AG08396 (cell line): ENCODE measurements around the gene UCKL1.
"Not testable (repeated sequence)": the region's sequence is repeated elsewhere in the genome, so short reads cannot be mapped to it uniquely, and the experiment has no call there.

Experiments used
- DNase-seq: peaks from one replicate; pipeline ENCODE4 v3.0.0; 2012; ENCODE audit warnings: low spot score, mixed read lengths

Gene UCKL1

DNA sequence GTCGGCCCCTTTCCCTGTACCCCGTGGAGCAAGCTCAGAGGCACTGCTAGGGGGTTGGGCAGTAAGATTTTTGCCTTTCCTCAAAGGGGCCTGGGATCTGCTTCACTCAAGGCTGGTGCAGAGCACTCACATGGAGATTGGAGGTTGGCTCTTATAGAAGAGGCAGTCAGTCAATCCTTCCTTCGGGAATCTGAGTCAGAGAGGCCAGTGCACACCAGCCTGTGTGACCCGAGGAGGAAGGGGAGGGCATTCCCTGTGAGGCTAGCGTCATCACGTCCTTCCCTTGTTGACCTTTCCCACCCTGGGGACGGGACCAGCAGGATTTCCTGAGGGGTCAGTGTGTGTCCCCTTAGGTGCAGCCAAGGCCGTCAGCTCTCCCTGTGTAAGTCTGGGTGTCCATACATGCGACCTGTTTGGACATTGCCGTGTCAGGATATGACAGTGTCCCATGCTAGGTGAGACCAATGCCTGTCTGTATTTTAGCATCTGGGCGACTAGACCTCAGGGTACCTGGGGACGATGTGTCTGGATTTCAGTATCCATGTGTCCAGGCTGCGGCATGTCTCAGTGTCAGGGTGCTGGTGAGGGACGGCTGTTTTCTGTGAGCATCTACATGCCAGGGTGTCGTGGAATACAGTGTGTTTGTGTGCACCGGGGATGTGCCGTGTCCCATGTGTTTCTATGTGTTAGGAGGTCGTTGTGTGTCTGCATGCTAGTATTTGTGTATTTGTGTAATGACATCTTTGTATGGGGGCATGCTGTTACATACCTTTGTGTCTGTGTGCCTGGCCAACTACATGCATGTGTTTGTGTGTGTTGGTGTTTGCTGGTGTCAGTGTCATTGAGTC lies 16.3 kb upstream of the UCKL1 start:
- DNase-seq = no peak

DNA sequence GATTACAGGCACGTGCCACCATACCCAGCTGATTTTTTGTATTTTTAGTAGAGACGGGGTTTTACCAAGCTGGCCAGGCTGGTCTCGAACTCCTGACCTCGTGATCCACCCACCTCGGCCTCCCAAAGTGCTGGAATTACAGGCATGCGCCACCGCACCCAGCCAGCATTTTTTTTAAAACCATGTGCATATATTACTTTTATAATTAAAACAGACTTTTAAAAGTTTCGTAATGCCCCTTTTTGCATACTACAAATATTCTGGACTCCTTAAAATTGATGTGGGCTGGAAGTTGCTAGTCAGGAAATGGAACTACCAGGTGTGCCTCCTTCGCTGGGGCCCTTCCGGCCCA lies 15.7 kb upstream of the UCKL1 start:
- DNase-seq = not testable (repeated sequence)

DNA sequence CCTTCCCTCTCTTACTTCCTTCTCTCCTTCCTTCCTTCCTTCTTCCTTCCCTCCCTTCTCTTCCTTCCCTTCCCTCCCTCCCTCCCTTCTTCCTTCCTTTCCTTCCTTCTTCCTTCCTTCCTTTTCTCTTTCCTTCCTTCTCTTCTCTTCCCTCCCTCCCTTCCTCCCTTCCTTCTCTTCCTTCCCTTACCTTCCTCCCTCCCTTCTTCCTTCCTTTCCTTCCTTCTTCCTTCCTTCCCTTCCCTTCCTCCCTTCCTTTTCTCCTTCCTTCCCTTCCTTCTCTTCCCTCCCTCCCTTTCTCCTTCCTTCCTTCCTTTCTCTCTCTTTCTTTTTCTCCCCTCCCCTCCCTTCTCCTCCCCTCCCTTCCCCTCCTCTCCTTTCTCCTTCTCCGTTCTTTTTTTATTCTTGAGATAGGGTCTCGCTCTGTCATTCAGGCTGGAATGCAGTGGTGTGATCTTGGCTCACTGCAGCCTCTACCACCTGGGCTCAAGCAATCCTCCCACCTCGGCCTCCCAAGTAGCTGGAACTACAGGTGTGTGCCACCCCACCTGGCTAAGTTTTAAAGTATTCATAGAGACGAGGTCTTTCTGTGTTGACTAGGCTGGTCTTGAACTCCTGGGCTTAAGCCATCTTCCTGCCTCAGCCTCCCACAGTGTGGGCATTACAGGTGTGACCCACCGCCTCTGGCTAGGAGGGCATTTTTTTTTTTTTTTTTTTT lies 14.7 kb upstream of the UCKL1 start:
- DNase-seq = no peak

DNA sequence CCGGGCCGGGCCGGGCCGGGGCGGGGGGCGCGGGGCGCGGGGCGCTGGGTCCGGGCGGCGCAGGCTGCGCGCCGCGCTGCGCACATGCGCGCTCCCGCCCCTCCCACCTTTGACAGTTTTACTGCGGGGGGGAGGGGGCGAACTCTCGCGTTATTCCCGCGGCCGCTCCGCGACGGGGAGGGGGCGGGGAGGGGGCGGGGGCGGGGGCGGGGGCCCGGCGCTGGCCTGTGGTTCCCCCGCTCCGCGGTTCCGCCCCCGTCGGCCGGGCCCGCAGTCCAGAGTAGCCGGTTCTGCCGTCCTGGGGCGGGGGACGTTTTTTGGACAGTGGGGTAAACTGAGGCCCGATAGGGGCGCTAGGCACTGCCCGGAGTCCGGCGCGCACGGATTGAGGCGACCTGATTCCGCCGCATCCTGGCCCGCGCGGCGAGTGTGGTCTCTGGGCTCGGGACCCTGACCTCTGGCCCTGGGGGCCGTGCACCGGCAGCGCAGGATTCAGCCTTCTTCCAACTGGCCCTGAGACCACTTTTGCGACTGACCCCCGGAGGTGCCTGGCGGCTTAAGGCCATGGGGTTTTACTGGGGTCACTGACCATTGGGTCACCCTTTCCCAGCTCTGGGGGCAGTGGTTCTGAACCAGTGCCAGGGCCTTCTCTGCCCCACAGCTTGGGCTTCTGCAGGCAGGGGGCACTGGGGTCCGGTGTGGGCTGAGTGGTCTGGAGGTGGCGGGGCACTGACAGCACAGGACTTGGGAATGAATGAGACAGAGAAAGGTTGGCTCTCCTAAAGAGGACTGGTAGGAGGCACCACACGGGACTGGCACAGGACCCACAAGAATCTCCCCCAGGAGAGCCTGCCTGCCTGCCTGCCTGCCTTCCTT lies 13.9 kb upstream of the UCKL1 start, which contains the start of gene ZNF512B:
TSS of gene ZNF512B (minus strand) at position 93 of the 876 bp plus-strand sequence. CDS start 1,980 bp downstream, outside the sequence.
- peak; percentile 94 for DNase-seq

DNA sequence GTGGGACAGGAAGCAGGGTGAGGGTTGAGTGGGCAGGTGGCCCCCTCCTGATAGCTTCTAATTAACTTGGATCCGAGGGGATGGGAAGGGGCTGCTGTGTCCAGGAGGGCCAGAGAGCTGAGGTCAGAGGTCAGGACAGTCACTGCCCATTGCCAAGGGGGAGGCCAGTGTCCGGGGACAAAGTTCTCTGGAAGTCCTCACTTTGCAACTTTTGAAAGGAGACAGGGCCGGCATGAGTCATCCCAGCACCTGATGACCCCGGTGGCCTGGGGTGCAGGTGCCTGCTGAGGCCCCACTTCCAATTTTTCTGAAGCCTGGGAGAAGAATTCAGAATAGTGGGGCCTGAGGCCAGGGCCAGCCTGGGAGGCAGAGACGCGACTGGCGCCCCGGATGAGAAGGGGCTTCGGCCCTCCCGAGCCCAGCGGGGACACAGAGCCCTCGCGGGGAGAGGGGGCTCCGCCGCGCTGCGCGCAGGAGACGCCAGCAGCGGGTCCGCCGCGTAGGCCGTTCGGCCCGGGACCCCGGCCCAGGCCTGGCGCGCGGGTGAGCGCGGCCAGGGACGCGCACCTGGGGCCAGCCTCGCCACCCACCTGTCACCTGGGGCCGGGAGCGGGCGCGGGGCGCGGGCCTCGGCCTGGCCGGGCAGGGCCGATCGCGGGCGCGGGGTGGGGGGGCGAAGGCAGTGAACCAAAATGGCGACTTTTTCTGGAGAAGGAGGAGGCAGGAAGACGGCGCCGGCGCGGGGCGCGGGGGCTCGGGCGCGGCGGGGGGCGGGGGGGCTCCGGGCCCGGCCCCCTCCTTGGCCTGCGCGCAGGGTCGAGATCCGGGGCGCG lies 12.9 kb upstream of the UCKL1 start:
- DNase-seq = no peak

DNA sequence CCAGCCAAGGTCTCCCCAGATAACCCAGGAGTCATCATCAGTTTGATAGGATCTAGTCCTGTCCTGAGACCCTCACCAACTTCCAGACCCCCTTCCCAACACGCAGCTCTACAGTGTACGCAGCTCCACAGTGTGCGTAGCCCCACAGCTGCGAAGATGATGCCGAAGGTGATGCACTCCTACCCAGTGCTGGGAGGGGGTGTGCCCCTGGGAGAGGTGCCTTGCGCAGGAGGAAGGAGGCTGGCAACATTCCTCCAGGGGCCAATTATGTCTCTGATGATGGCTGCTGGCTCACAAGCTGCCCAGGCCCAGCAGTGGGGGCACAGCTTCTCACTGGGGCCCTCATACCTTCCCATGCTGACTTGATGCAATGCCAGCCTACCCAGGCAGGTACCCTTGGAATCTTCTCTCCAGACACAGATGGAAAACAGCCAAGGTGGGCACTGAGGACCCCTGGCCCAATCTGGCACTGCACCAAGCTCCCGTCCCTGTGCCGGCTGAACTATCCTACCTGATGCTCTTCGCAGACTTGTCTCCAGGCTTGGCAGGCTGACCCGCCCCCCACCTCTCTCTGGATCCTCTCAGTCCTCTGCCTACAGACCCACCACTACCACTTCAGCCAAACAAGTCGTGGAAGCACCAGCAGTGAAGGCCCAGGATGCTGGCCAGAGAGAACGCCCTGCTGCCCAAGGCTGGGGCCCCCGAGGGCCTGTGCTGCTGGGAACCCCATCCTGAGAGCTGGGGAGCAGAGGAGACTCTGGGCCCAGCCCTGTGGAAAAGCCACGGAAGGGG lies 12.1 kb upstream of the UCKL1 start:
- DNase-seq = no peak

DNA sequence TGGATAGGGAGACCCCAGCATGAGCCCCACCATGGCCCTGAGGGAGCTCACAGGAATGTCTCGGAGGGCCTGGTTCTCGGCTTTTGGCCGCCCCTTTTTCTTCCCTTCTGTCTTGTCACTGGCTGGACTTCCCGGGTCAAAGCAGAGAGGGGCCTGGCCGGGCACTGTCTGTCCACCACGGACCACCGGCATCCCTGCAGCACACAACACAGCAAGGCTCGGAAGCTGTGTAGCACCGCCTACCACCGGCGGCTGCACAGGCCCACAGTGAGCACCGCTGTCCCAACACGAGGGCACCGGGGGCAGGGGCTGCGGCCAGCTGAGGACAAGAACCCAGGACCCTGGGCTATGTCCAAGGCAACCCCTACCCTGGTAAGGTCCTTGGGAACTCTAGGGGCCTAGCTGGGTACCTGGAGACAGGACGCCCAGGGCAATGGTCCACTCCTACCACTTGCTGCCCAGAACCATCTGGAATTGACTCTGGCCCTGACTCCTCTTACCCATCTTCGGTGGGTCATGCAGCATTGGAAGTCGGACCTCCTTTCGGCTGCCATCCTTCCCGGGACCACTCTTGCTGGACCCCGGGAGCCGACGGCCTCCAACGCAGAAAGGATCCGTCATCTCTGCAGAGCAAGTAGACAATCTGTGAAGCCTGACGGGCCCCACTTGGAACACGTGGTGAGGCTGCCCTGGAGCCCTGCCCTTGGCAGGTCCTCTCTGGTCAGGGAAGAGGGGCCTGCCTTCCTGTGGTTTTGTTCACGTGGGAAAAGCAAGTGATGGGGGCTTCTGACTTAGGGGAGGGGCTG lies 11.3 kb upstream of the UCKL1 start:
- DNase-seq = no peak

DNA sequence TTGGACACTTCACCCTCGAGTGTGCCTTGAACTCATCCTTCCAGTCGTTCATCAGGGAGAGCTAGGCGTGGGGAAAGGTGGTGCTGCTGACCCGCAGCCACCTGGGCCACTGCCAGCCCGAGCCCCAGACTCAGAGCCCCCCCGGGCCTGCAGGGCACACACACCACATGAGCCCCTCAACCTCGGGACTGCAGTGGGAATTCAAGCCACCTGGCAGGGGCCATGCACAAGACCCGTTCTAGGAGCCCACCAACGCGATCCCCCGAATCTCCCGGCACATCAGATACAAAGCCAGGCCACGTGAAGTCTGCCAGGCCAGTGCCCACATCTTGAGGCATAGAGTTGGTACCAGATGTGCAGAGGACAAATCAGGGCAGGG lies 10.7 kb upstream of the UCKL1 start:
- DNase-seq = no peak

DNA sequence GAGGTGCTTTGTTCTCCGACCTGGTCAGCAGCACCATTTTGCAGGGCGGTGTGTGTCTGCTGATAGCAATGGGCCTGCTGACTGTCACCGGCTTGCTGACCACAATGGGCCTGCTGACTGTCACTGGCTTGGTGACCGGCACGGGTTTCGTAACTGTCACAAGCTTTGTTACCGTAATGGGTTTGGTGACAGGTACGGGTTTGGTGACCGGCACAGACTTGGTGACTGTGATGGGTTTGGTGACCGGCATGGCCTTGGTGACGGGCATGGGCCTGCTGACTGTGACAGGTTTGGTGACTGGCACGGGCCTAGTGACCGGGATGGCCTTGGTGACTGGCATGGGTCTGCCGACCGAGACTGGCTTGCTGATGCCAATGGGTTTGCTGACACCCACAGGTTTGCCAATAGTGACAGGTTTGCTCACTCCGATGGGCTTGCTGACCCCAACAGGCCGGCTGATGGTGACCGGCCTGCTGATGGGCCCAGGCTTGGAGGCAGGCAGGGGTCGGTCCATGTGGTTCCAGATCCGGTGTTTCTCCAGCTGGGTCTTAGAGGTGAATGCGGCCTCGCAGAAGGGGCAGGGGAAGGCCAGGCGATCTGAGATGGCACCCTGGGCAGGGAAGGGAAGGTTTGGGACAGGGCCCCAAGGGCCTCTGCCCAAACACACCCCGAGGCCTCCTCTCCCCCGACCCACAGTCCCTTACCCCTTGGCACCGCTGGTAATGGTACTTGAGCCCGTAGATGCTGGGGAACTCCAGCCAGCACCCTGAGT lies 10.1 kb upstream of the UCKL1 start:
- DNase-seq = no peak

DNA sequence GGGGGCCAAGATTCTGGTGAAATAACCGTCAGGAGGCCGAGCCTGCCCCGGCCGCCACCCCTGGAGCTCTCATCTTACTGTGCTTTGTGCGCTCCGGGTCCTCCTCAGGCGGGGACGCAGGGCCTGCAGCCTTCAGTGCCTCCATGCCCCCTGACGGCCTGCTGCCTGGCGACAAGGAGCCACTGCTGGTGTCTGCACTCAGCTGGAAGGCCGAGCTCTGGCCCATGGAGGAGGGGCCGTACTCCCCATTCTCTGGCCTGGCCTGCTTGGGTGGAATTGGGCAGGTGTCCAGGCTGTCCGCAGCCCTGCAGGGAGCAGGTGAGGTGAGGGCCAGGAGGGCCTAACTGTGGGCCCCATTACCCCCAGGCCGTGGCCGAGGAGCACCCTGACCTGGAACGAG lies 8.2 kb upstream of the UCKL1 start:
- DNase-seq = no peak

DNA sequence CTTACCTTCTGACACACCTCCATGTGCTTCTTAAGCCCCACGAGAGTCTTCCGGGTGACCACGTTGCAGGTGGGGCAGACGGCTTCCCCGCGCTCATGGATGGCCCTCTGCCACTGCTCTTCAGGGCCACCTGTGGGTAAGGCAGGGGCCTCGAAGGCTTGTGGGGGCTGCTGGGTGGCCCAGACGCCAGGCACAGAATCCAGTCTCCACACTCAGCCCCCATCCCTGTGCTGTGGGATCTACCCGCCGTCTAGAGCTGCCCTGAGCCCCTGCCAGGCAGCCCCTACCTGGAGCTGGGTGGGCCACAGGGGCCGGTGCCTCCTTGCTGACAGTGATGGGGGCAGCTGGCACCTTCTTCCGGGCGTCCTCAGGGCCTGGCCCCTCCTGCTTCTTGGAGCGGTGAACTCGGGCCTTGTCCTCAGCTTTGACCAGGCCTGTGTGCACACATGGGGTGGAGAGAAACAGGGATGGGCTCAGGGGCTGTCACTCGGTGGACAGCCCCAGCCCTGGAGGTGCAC lies 7.6 kb upstream of the UCKL1 start:
- no peak for DNase-seq

DNA sequence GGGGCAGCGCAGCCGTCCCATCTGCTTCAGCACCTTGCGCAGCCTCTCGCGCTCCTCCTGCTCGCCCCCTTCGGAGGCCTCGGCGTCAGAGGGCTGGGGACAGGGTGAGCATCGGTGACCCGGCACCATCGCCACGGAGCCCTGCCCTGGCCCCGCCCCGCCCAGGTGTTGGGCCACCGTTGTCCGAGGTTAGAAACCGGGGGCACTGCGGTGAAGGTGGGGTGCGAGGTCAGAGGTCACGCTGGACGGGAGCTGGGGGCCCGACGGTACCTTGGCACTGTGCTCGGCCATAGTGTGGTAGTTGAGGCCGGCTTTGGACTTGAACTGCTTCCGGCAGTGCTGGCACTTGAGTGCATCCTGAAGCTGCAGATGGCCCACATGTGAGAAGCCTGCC lies 7.1 kb upstream of the UCKL1 start:
- no peak for DNase-seq

DNA sequence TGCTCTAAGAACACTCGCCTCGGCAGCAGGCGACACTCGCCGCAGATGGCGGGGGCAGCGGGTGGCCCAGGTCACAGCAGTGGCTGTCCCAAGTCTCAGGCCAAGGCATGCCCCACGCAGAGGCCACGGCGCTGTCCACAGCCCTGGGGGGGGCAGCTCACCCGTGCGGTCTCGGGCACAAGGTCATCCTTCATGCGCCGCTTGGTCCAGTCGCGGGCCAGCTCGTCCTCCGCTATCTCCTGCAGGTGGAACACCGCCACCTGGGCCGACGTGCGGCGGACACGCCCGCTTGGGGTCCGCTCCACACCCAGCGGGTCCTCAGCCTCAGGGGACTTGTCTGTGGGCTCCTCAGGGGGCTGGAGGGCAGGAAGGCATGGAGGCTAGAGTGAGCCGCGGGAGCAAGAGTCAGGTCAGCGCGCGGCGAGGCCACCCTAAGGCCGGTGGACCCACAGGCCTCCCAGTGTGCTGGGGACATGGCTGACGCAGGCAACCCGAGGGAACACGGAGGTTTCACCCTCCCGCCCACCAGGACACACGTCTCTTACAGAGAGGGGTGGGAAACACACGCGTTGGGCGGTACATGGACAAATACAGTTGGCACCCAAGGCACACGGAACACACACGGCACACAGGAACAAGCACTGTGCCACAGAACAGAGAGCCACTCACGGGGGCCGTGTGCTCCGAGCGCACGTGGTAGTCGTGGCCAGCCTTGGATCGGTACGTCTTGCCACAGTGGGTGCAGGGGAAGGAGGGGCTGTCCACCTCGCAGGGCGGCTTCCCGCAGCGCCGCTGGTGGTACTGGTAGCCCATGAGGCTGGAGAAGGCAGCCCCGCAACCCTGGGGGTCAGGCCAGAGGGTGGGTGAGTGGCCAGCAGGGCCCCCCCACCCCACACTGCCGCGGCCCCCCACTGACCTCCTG lies 6.5 kb upstream of the UCKL1 start:
- no peak for DNase-seq

DNA sequence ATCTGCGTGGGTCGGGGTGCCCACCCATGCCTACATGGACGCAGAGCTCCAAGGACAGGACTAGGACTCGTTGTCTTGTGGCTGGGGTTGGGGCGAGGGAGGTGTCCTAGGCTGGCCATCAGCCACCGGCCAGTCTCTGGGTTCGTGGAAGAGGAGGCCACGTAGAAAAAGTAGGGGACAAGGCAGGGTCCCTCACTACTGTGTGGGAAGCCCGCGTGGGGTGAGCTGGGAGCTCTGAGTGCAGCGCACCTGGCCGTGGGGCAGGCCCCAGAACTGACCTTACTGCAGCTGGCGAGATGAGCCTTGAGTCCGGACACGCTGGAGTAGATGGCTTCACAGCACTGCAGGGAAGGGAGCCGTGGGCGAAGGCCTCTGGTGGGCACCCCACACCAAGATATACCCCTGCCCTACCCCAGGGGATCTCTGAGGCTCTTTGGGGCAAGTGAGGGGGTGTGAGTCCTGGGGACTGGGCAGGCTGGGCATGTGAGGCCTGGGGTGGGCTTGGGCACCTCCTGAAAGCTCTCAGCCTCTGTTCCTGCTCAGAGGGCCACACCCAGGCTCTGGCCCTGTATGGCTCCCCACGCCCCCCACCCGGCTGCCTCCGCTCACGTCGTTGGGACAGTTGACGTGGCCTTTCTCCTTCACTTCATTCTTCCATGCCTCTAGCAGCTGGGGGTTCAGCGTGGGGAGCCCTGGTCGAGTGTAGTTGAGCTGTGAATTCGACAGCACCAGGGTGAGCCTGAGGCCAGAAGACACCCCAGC lies 5.6 kb upstream of the UCKL1 start:
- DNase-seq = no peak

DNA sequence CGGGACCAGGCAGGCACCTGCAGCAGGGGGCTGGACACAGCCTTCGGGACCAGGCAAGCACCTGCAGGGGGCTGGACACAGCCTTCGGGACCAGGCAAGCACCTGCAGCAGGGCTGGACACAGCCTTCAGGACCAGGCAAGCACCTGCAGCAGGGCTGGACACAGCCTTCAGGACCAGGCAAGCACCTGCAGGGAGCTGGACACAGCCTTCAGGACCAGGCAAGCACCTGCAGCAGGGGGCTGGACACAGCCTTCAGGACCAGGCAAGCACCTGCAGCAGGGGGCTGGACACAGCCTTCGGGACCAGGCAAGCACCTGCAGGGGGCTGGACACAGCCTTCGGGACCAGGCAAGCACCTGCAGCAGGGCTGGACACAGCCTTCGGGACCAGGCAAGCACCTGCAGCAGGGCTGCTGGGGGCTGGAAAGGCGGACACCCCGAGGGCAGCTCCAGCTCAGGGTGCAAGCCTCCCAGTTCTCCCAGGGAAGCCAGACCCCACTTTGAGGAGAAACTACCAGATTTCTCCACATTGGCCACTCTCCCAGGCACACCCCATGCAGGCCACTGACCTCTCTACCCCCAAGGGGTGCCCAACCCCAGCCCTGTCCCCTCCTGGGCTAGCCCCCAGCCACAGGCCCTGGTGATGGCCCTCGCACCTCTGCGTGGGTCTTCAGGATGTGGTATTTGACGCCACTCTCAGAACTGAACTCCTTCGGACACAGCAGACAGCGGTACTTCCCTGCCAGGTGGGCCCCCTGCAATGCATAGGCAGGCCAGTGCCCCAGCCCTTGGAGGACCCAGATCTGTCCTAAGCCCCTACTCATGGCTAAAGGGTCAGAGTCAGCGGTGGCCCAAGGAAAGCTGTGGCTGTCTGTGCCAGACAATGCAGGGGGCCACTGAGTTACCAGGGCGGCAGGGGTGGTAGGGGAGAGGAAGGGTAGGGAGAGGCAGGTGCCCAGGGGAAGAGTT lies 4.7 kb upstream of the UCKL1 start:
- DNase-seq = not testable (repeated sequence)

DNA sequence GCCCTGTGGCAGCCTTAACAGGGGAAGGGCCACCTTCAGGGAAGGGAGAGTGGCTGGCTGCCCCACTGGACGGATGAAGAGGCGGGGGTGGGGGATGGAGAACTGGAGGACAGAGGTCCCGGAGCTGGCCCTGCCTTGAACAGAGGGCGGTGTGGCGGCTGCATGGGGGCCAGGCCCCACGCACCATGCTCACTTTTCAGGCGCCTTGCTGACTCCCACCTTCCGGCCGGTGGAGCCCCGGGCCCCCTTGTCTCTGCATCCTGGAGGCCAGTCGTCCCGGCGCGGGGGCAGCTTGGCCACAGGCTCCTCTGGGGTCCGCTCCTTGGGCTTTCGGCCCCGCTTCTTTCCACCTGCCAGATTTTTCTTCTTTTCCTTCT lies 3.5 kb upstream of the UCKL1 start:
- no peak for DNase-seq
